ENCODE data around the gene KCNK2.

The KCNK2 gene

DNA sequence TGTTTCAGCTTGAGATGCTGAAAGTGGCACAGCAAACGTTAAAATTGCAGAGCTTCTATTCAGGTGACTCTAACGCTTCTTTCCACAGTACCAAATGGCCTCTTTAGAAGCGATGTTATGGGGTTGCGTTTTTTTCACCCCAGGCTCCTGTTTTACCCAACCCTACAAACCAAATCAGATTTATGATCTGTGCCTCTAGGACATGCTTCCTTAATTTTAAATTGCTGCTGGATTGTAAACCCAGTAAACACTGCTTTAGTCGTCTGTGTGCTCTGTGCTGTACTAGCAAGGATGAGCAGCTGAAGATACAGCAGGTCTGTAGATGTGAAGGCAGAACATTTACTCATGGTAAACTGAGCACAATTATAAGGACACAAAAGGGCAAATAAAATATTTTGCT is 13.0 kb downstream of the KCNK2 start:
- H3K36me3 ChIP-seq (ENCODE audit: control insufficient read depth in 1 of 2, insufficient read depth in 2 of 2, low read length in 2 of 2): no peaks in the 10 kb centered on the region
- no peaks in the 10 kb centered on the region for H3K27me3 ChIP-seq (ENCODE audit: insufficient read depth, low read length)
- no peak for DNase-seq
- H3K4ac ChIP-seq (ENCODE audit: low read depth, low read length): no peak overlapping the region
- H2BK5ac ChIP-seq (ENCODE audit: low read depth, low read length, poor library complexity): no peak overlapping the region
- WGBS (ENCODE audit: extremely low coverage, insufficient coverage, insufficient read length): no CpG with 5 or more reads among the region's 5 CpGs
- H3K79me1 ChIP-seq (ENCODE audit: low read length): no peaks in the 10 kb centered on the region
- H3K27ac ChIP-seq (ENCODE audit: low read depth, low read length): no peak overlapping the region
- H4K91ac ChIP-seq (ENCODE audit: low read depth, low read length): no peak overlapping the region
- no peak overlapping the region for H3K23ac ChIP-seq (ENCODE audit: low read length)
- H3K14ac ChIP-seq (ENCODE audit: low read length): no peak overlapping the region
- H3K18ac ChIP-seq (ENCODE audit: low read length): no peak overlapping the region
- no peaks in the 10 kb centered on the region for H3K9me3 ChIP-seq (ENCODE audit: insufficient read depth, low read depth, low read length)
- no peak overlapping the region for H3K4me3 ChIP-seq (ENCODE audit: low read depth, low read length)
- H2BK12ac ChIP-seq (ENCODE audit: low read length): no peak overlapping the region
- H2BK120ac ChIP-seq (ENCODE audit: insufficient read depth, low read length, poor library complexity): no peak overlapping the region
- no peaks in the 10 kb centered on the region for H3K79me2 ChIP-seq (ENCODE audit: control insufficient read depth, insufficient read depth, low read length, poor library complexity)
- H2AFZ ChIP-seq (ENCODE audit: insufficient read depth, low read length, poor library complexity): no peak overlapping the region
- H3K9ac ChIP-seq (ENCODE audit: low read length): no peak overlapping the region
- no peak overlapping the region for H4K8ac ChIP-seq (ENCODE audit: low read depth, low read length)
- no peaks in the 10 kb centered on the region for H3K4me1 ChIP-seq (ENCODE audit: control insufficient read depth in 1 of 2, insufficient read depth in 2 of 2, low read length in 2 of 2)
- H3K4me2 ChIP-seq (ENCODE audit: low read length): no peak overlapping the region
- H2AK5ac ChIP-seq (ENCODE audit: low read length): no peak overlapping the region
- H4K12ac ChIP-seq (ENCODE audit: low read depth, low read length): no peak overlapping the region

DNA sequence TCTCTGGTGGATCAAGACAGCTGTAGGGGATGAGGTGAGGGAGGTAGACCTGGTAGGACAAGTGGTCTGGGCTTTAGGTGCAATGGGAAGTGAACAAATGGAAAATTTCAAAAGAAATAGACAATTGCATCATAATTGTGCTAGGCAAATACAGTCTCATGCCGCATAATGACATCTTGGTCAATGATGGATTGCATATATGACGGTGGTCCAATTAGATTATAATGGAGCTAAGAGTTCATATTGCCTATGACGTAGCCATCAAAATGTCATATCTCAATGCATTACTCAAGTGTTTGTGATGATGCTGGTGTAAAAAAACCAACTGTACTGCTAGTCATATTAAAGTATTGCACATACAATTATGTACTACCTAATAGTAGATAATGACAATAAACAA is 19.0 kb downstream of the KCNK2 start:
- H4K8ac ChIP-seq (ENCODE audit: low read depth, low read length): no peak overlapping the region
- no peak for DNase-seq
- no peak overlapping the region for H3K4ac ChIP-seq (ENCODE audit: low read depth, low read length)
- H3K79me2 ChIP-seq (ENCODE audit: control insufficient read depth, insufficient read depth, low read length, poor library complexity): no peaks in the 10 kb centered on the region
- H3K27ac ChIP-seq (ENCODE audit: low read depth, low read length): no peak overlapping the region
- H3K14ac ChIP-seq (ENCODE audit: low read length): no peak overlapping the region
- H3K36me3 ChIP-seq (ENCODE audit: control insufficient read depth in 1 of 2, insufficient read depth in 2 of 2, low read length in 2 of 2): no peaks in the 10 kb centered on the region
- H2AFZ ChIP-seq (ENCODE audit: insufficient read depth, low read length, poor library complexity): no peak overlapping the region
- no peak overlapping the region for H4K91ac ChIP-seq (ENCODE audit: low read depth, low read length)
- H2BK12ac ChIP-seq (ENCODE audit: low read length): no peak overlapping the region
- no peak overlapping the region for H3K18ac ChIP-seq (ENCODE audit: low read length)
- WGBS (ENCODE audit: extremely low coverage, insufficient coverage, insufficient read length): no CpG with 5 or more reads among the region's 3 CpGs
- no peak overlapping the region for H3K23ac ChIP-seq (ENCODE audit: low read length)
- H3K9me3 ChIP-seq (ENCODE audit: insufficient read depth, low read depth, low read length): no peaks in the 10 kb centered on the region
- no peaks in the 10 kb centered on the region for H3K27me3 ChIP-seq (ENCODE audit: insufficient read depth, low read length)
- H2BK5ac ChIP-seq (ENCODE audit: low read depth, low read length, poor library complexity): no peak overlapping the region
- no peak overlapping the region for H3K9ac ChIP-seq (ENCODE audit: low read length)
- H3K4me2 ChIP-seq (ENCODE audit: low read length): no peak overlapping the region
- H2BK120ac ChIP-seq (ENCODE audit: insufficient read depth, low read length, poor library complexity): no peak overlapping the region
- H3K79me1 ChIP-seq (ENCODE audit: low read length): no peaks in the 10 kb centered on the region
- H4K12ac ChIP-seq (ENCODE audit: low read depth, low read length): no peak overlapping the region
- H3K4me3 ChIP-seq (ENCODE audit: low read depth, low read length): no peak overlapping the region
- no peak overlapping the region for H2AK5ac ChIP-seq (ENCODE audit: low read length)
- H3K4me1 ChIP-seq (ENCODE audit: control insufficient read depth in 1 of 2, insufficient read depth in 2 of 2, low read length in 2 of 2): no peaks in the 10 kb centered on the region

DNA sequence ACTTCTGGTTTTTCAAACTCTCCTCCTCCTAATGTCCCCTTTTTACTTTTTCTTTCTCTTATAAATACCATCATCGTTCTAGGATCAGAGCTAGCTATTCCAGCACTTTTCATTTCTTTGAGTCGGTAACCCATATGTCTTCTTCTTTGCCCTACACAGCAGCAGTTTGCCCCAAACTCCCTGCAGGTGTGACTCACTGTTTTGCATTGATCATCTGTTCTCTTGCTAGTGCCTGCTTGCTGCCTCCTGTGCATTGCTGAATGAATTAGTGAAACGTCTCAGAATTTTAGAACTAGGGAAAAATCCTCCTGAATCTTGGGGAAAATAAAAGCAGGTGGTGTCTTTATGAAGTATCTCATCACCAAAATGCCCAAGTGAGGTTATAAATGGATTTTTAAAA is 21.7 kb downstream of the KCNK2 start:
- H3K27ac ChIP-seq (ENCODE audit: low read depth, low read length): no peak overlapping the region
- H4K12ac ChIP-seq (ENCODE audit: low read depth, low read length): no peak overlapping the region
- H3K18ac ChIP-seq (ENCODE audit: low read length): no peak overlapping the region
- H3K4me2 ChIP-seq (ENCODE audit: low read length): no peak overlapping the region
- WGBS (ENCODE audit: extremely low coverage, insufficient coverage, insufficient read length): no CpG with 5 or more reads among the region's 3 CpGs
- no peak overlapping the region for H3K9ac ChIP-seq (ENCODE audit: low read length)
- no peak overlapping the region for H3K4me3 ChIP-seq (ENCODE audit: low read depth, low read length)
- no peak overlapping the region for H4K8ac ChIP-seq (ENCODE audit: low read depth, low read length)
- DNase-seq: no peak
- no peak overlapping the region for H4K91ac ChIP-seq (ENCODE audit: low read depth, low read length)
- H3K79me1 ChIP-seq (ENCODE audit: low read length): no peaks in the 10 kb centered on the region
- H3K4ac ChIP-seq (ENCODE audit: low read depth, low read length): no peak overlapping the region
- H3K36me3 ChIP-seq (ENCODE audit: control insufficient read depth in 1 of 2, insufficient read depth in 2 of 2, low read length in 2 of 2): no peaks in the 10 kb centered on the region
- no peak overlapping the region for H2AFZ ChIP-seq (ENCODE audit: insufficient read depth, low read length, poor library complexity)
- H2BK5ac ChIP-seq (ENCODE audit: low read depth, low read length, poor library complexity): no peak overlapping the region
- H3K4me1 ChIP-seq (ENCODE audit: control insufficient read depth in 1 of 2, insufficient read depth in 2 of 2, low read length in 2 of 2): no peaks in the 10 kb centered on the region
- H3K79me2 ChIP-seq (ENCODE audit: control insufficient read depth, insufficient read depth, low read length, poor library complexity): no peaks in the 10 kb centered on the region
- no peak overlapping the region for H2BK120ac ChIP-seq (ENCODE audit: insufficient read depth, low read length, poor library complexity)
- no peak overlapping the region for H3K23ac ChIP-seq (ENCODE audit: low read length)
- H3K9me3 ChIP-seq (ENCODE audit: insufficient read depth, low read depth, low read length): no peaks in the 10 kb centered on the region
- H3K27me3 ChIP-seq (ENCODE audit: insufficient read depth, low read length): no peaks in the 10 kb centered on the region
- H2AK5ac ChIP-seq (ENCODE audit: low read length): no peak overlapping the region
- no peak overlapping the region for H2BK12ac ChIP-seq (ENCODE audit: low read length)
- no peak overlapping the region for H3K14ac ChIP-seq (ENCODE audit: low read length)

DNA sequence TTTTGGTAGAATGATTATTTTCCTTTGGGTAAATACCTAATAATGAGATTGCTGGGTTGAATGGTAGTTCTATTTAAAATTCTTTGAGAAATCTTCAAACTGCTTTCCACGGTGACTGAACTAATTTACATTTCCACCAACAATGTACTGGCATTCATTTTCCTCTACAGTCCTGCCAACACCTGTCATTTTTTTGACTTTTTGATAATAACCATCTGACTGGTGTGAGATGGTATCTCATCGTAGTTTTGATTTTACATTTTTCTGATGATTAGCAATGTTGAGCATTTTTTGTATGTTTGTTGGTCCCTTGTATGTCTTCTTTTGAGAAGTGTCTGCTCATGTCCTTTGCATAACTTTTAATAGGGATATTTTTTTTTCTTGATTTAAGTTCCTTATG is 23.5 kb downstream of the KCNK2 start:
- no peak overlapping the region for H3K4me2 ChIP-seq (ENCODE audit: low read length)
- H3K79me2 ChIP-seq (ENCODE audit: control insufficient read depth, insufficient read depth, low read length, poor library complexity): no peaks in the 10 kb centered on the region
- H3K9me3 ChIP-seq (ENCODE audit: insufficient read depth, low read depth, low read length): no peaks in the 10 kb centered on the region
- H3K4ac ChIP-seq (ENCODE audit: low read depth, low read length): no peak overlapping the region
- no peak overlapping the region for H4K91ac ChIP-seq (ENCODE audit: low read depth, low read length)
- no peak overlapping the region for H3K18ac ChIP-seq (ENCODE audit: low read length)
- no peaks in the 10 kb centered on the region for H3K36me3 ChIP-seq (ENCODE audit: control insufficient read depth in 1 of 2, insufficient read depth in 2 of 2, low read length in 2 of 2)
- no peak overlapping the region for H2AK5ac ChIP-seq (ENCODE audit: low read length)
- H3K23ac ChIP-seq (ENCODE audit: low read length): no peak overlapping the region
- H3K4me3 ChIP-seq (ENCODE audit: low read depth, low read length): no peak overlapping the region
- H3K9ac ChIP-seq (ENCODE audit: low read length): no peak overlapping the region
- H2BK120ac ChIP-seq (ENCODE audit: insufficient read depth, low read length, poor library complexity): no peak overlapping the region
- no peak overlapping the region for H3K27ac ChIP-seq (ENCODE audit: low read depth, low read length)
- no CpG with 5 or more reads among the region's 2 CpGs for WGBS (ENCODE audit: extremely low coverage, insufficient coverage, insufficient read length)
- no peak overlapping the region for H4K8ac ChIP-seq (ENCODE audit: low read depth, low read length)
- no peak overlapping the region for H2BK5ac ChIP-seq (ENCODE audit: low read depth, low read length, poor library complexity)
- H3K14ac ChIP-seq (ENCODE audit: low read length): no peak overlapping the region
- no peak overlapping the region for H2AFZ ChIP-seq (ENCODE audit: insufficient read depth, low read length, poor library complexity)
- no peak overlapping the region for H4K12ac ChIP-seq (ENCODE audit: low read depth, low read length)
- H2BK12ac ChIP-seq (ENCODE audit: low read length): no peak overlapping the region
- no peaks in the 10 kb centered on the region for H3K79me1 ChIP-seq (ENCODE audit: low read length)
- H3K27me3 ChIP-seq (ENCODE audit: insufficient read depth, low read length): no peaks in the 10 kb centered on the region
- no peaks in the 10 kb centered on the region for H3K4me1 ChIP-seq (ENCODE audit: control insufficient read depth in 1 of 2, insufficient read depth in 2 of 2, low read length in 2 of 2)
- no peak for DNase-seq

Measured in trophoblast cell (in vitro differentiated cells and primary cell).